Measurements from ENCODE around the gene FBXO34.

Gene FBXO34

GRCh38 chr14:55347040-55347439, 75.8 kb downstream of the FBXO34 start:
- no peak for DNase-seq (ENCODE audit: low spot score)

DNA sequence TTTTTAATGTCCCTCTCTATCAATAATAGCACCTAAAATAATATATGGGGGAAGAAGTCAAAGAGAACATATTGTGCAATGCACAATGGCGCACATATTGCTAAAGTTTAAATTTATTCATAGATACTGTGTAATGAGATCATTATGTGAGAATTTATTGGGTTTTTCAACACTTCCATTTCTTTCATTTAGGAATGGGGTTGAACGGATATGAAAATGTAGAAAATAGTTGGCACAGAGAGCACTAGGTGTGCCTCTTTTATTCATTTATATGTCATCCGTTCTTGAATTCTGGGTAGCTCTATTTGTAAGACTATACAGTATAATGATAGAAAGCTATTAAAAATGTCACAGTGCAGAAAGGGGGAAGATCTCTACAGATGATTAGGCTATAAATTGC, 76.5 kb downstream of the FBXO34 start:
- DNase-seq (ENCODE audit: low spot score): no peak

GRCh38 chr14:55348766-55349453, 77.7 kb downstream of the FBXO34 start:
- no peak for DNase-seq (ENCODE audit: low spot score)

DNA sequence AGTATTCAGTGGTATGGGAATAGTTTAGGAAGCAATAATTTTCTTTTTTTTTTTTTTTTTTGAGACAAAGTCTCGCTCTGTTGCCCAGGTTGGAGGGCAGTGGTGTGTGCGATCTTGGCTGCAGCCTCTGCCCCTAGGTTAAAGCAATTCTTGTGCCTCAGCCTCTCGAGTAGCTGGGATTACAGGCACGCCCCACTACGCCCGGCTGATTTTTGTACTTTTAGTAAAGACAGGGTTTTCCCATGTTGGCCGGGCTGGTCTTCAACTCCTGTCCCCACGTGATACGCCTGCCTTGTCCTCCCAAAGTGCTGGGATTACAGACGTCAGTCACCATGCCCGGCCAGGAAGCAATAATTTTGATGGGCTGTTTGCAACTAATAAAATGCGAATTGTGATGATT, 78.3 kb downstream of the FBXO34 start:
- DNase-seq (ENCODE audit: low spot score): no peak

- DNase-seq (ENCODE audit: low spot score): no peak
Measured at GRCh38 chr14:55350461-55350860, 79.2 kb downstream of the FBXO34 start.

DNA sequence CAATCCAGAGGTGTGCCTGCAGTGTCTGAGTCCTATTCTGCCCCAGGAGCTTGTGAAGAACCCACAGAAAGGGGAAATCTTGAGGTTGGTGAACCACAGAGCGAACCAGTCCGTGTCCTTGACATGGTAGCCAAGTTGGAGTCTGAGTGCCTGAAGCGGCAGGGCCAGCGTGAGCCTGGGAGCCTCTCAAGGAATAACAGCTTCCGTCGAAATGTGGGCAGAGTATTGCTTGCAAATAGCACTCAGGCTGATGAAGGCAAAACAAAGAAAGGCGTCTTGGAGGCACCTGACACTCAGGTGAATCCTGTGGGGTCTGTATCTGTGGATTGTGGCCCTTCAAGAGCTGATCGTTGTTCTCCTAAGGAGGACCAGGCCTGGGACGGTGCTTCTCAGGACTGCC, 79.9 kb downstream of the FBXO34 start:
- DNase-seq (ENCODE audit: low spot score): no peak

GRCh38 chr14:55352201-55352600, 81.0 kb downstream of the FBXO34 start:
- DNase-seq (ENCODE audit: low spot score): no peak

- DNase-seq (ENCODE audit: low spot score): peak; percentile 14
Measured at GRCh38 chr14:55353686-55354467, 82.7 kb downstream of the FBXO34 start.

DNA sequence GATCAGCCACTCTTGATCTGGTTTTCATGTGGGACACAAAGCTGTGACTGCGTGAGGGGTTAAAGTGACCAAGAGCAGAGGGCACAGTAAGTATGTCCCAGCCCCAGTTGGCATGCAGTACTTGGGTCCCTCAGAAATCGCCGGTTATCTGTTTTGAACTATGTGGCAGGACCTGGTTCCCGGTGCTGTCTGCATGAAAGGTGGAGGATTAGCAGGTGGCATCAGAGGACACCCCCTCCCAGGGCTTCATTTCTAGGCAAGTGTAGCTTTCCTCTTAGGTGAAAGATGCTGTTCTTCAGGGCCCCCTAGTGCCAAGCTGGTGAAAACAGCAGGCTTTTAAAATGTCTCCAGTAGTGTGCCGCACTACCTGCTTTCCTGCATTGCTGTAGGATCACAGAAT, 83.3 kb downstream of the FBXO34 start:
- DNase-seq (ENCODE audit: low spot score): peak; percentile 23

GRCh38 chr14:55355922-55356321, 84.7 kb downstream of the FBXO34 start:
- no peak for DNase-seq (ENCODE audit: low spot score)

GRCh38 chr14:55356913-55357312, 85.7 kb downstream of the FBXO34 start:
- DNase-seq (ENCODE audit: low spot score): no peak

GRCh38 chr14:55359307-55359706, 88.1 kb downstream of the FBXO34 start:
- no peak for DNase-seq (ENCODE audit: low spot score)

GRCh38 chr14:55361190-55361589, 90.0 kb downstream of the FBXO34 start:
- DNase-seq (ENCODE audit: low spot score): no peak

- no peak for DNase-seq (ENCODE audit: low spot score)
Measured at GRCh38 chr14:55366271-55366670, 95.0 kb downstream of the FBXO34 start.

GRCh38 chr14:55370883-55371455, 99.7 kb downstream of the FBXO34 start:
- DNase-seq (ENCODE audit: low spot score): no peak

GRCh38 chr14:55372423-55372822, 101.2 kb downstream of the FBXO34 start:
- no peak for DNase-seq (ENCODE audit: low spot score)

- no peak for DNase-seq (ENCODE audit: low spot score)
Measured at GRCh38 chr14:55372825-55373224, 101.6 kb downstream of the FBXO34 start.

DNA sequence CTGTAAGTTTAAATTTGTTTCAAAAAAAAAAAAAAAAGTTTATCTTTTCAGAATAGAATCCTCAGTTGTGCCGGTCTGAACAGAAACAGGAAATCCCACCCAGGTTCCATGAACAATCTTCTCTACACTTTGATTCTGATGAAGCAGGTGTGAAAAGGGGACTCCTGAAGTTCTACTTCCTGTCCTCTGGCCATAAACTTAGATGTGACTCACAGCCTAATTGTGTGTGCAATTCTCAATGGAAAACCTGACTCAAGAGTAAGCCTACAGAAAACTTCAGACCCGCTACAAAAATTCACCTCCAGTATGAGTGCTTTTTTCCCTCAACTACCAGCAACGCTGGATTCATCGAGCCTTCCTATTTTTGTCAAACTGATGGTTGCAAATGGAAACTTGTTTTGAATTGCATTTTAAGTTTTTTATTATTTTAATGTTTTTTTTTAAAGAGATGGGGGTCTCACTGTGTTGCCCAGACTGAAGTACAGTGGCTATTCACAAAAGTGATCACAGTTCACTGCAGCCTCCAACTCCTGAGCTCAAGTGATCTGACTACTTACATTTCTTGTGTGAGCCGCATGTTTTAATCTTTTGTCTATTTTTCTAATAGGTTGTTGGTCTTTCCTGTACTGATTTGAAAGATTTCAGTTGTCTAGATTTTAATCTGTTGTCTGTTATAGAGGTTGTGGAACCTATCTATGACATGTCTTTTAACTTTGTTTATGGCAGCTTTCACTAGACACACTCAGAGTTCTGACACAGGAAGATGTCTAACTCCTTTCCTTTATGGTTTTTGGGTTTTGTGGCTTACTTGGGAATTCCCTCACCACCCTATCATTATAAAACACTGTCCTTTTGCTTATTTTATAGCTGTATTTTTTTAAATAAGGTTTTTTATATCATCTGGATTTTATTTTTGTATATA, 102.8 kb downstream of the FBXO34 start:
- DNase-seq (ENCODE audit: low spot score): peak; percentile 30

DNA sequence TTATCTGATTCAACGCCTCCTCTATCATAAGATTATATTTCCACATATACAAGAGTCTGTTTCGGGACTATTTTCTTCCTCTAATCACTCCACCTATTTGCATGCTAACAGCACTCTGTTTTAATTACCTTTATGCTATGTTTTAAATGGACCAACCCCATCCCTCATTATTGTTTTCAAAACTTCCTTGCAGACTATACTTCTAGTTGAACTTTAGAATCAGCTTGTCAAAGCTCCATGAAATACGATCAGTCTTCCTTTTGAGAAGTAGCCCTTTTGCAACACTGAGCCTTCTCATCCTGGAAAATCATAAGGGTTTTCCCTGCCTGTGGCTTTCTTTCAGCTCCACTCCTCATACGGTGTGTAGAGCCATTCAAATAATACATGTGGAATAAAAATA, 103.5 kb downstream of the FBXO34 start:
- no peak for DNase-seq (ENCODE audit: low spot score)

- DNase-seq (ENCODE audit: low spot score): no peak
Measured at GRCh38 chr14:55377236-55377635, 106.0 kb downstream of the FBXO34 start.

- DNase-seq (ENCODE audit: low spot score): no peak
Measured at GRCh38 chr14:55381040-55381439, 109.8 kb downstream of the FBXO34 start.

DNA sequence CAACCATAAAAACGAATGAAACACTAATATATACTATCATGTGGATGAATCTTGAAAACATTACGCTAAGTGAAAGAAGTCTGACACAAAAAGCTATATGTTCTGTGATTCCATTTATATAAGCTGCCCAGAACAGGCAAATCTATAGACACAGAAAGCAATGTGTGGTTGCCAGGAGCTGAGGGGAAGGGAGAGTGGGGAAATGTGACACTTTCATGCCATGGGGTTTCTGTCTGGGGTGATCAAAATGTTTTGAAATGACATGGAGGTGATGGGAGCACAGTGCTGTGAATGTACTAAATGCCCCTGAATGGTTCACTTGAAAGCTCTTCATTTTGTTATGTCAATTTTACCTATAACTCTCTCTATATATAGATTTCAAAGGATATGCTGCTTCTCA, 110.3 kb downstream of the FBXO34 start:
- no peak for DNase-seq (ENCODE audit: low spot score)
